Measurements from ENCODE around the gene NEDD9. TPM values are rescaled to one million over a fixed set of nuclear protein-coding genes. Genes with fewer than 3 reads are reported as not detected.
A peak's percentile ranks its signal among the peaks of the same experiment; 100 is the strongest.

The NEDD9 gene
- total and polyA plus RNA-seq, 2 of the 13 experiments (the other 11 are each of a cell fraction or from before 2014, with no cell fraction given): 27.1 to 389 TPM

GRCh38 chr6:11202513-11203305, 29.8 kb downstream of the NEDD9 start (continued):
- TF ChIP-seq FIP1L1 (IDR thresholded peaks at IDR 0.05; ENCODE audit: borderline replicate concordance, insufficient read depth, low read depth, low read length): 0 out of 2 replicates have a peak, but pooled peaks have one; percentile 12
- no peak for TF ChIP-seq TRIM22 (IDR thresholded peaks at IDR 0.05)
- TF ChIP-seq ZNF782 (CRISPR knock-in tag; IDR thresholded peaks at IDR 0.05; ENCODE audit: borderline replicate concordance): no peak
- TF ChIP-seq HES4 (CRISPR knock-in tag; IDR thresholded peaks at IDR 0.05; ENCODE audit: borderline replicate concordance): no peak
- TF ChIP-seq ZNF20 (CRISPR knock-in tag; IDR thresholded peaks at IDR 0.05): no peak
- TF ChIP-seq ZNF530 (CRISPR knock-in tag; IDR thresholded peaks at IDR 0.05; ENCODE audit: low read depth): no peak
- peak; percentile 15; the same call in 1 of the 2 replicates for TF ChIP-seq ZBED4 (CRISPR knock-in tag; IDR thresholded peaks at IDR 0.05; ENCODE audit: borderline replicate concordance)
- TF ChIP-seq RAD51 (IDR thresholded peaks at IDR 0.05; ENCODE audit: borderline replicate concordance): no peak
- no peak for TF ChIP-seq MNT (IDR thresholded peaks at IDR 0.05)
- TF ChIP-seq ZBTB38 (CRISPR knock-in tag; IDR thresholded peaks at IDR 0.05): no peak
- TF ChIP-seq IKZF4 (CRISPR knock-in tag; IDR thresholded peaks at IDR 0.05; ENCODE audit: borderline replicate concordance, low read depth, not compliant biosample characterization): no peak
- TF ChIP-seq ZNF451 (CRISPR knock-in tag; IDR thresholded peaks at IDR 0.05): no peak
- TF ChIP-seq ZNF562 (CRISPR knock-in tag; IDR thresholded peaks at IDR 0.05; ENCODE audit: borderline replicate concordance): no peak
- TF ChIP-seq ZBTB25 (CRISPR knock-in tag; IDR thresholded peaks at IDR 0.05): 0 out of 2 replicates have a peak, but pooled peaks have one; percentile 40
- TF ChIP-seq MAZ (IDR thresholded peaks at IDR 0.05; ENCODE audit: borderline replicate concordance, low read depth, low read length): no peak
- peak; percentile 16; the same call in 1 of the 2 replicates for TF ChIP-seq MAZ (CRISPR knock-in tag; IDR thresholded peaks at IDR 0.05; ENCODE audit: low read depth)
- no peak for TF ChIP-seq MTF2 (CRISPR knock-in tag; IDR thresholded peaks at IDR 0.05; ENCODE audit: borderline replicate concordance)
- no peak for TF ChIP-seq JDP2 (CRISPR knock-in tag; IDR thresholded peaks at IDR 0.05; ENCODE audit: borderline replicate concordance)
- peak; percentile 50; the same call in 1 of the 2 replicates for TF ChIP-seq HNF1B (CRISPR knock-in tag; IDR thresholded peaks at IDR 0.05)

All from HepG2 (cell line).